Dendritic cell treated with granulocyte-macrophage colony-stimulating factor and Interleukin-4, amounts not matched to agents 40 ng/mL and 50 ng/mL, for 4 days (primary cell): ENCODE measurements around the gene NR1H2.

Experiments
- H3K27ac Mint-ChIP-seq: one replicate; pipeline ENCODE4 v1.8.0; 2022; ENCODE audit warnings: mild to moderate bottlenecking, mixed read lengths
- H3K27me3 Mint-ChIP-seq: one replicate; pipeline ENCODE4 v1.8.0; 2022; ENCODE audit warnings: mild to moderate bottlenecking, mixed read lengths
- H3K36me3 Mint-ChIP-seq: one replicate; pipeline ENCODE4 v1.8.0; 2022; ENCODE audit warnings: low read depth, mixed read lengths
- H3K4me1 Mint-ChIP-seq: one replicate; pipeline ENCODE4 v1.8.0; 2022; ENCODE audit warnings: low read depth, mixed read lengths
- H3K4me3 Mint-ChIP-seq: one replicate; pipeline ENCODE4 v1.8.0; 2022; ENCODE audit warnings: mild to moderate bottlenecking, moderate library complexity, mixed read lengths
- H3K9me3 Mint-ChIP-seq: one replicate; pipeline ENCODE4 v1.8.0; 2022; ENCODE audit warnings: mixed read lengths
- intact Hi-C: fragments of 100-400 bp; cut with micrococcal nuclease; formaldehyde crosslinking; loops from one replicate; pipeline ENCODE4 v1.15.0; 2022

Gene NR1H2

GRCh38 chr19:50423279-50424113 is 47.2 kb downstream of the NR1H2 start:
- Mint-ChIP-seq H3K36me3 (peaks cover 4% of the 10 kb centered on the region), H3K9me3 (no peaks in the 10 kb centered on the region), H3K27ac (peak overlapping the region; percentile 54), H3K4me3 (no peak overlapping the region), H3K27me3 (peaks cover 24% of the 10 kb centered on the region), H3K4me1 (peaks cover 24% of the 10 kb centered on the region)
- intact Hi-C loops, result no loop called here

GRCh38 chr19:50425581-50425980 is 49.3 kb downstream of the NR1H2 start:
- no peak overlapping the region for H3K4me3 Mint-ChIP-seq
- H3K27me3 Mint-ChIP-seq, result peaks cover 4% of the 10 kb centered on the region
- no peaks in the 10 kb centered on the region for H3K9me3 Mint-ChIP-seq
- H3K4me1 Mint-ChIP-seq, result peaks cover 27% of the 10 kb centered on the region
- no peak overlapping the region for H3K27ac Mint-ChIP-seq
- intact Hi-C loops, result no loop called here
- H3K36me3 Mint-ChIP-seq, result no peaks in the 10 kb centered on the region

- Mint-ChIP-seq H3K36me3 (peaks cover 6% of the 10 kb centered on the region), H3K27ac (peak overlapping the region; percentile 99), H3K4me1 (peaks cover 40% of the 10 kb centered on the region), H3K27me3 (peaks cover 1% of the 10 kb centered on the region), H3K9me3 (no peaks in the 10 kb centered on the region), H3K4me3 (peak overlapping the region; percentile 64)
- intact Hi-C loops, result no loop called here
Measured at GRCh38 chr19:50427318-50427925, 51.2 kb downstream of the NR1H2 start.

- no peaks in the 10 kb centered on the region for H3K9me3 Mint-ChIP-seq
- peak overlapping the region; percentile 99 for H3K27ac Mint-ChIP-seq
- H3K4me3 Mint-ChIP-seq, result peak overlapping the region; percentile 64
- peaks cover 6% of the 10 kb centered on the region for H3K36me3 Mint-ChIP-seq
- H3K4me1 Mint-ChIP-seq, result peaks cover 46% of the 10 kb centered on the region
- intact Hi-C loops, result no loop called here
- H3K27me3 Mint-ChIP-seq, result peaks cover 7% of the 10 kb centered on the region
Measured at GRCh38 chr19:50427997-50428425, 51.8 kb downstream of the NR1H2 start.

- Mint-ChIP-seq H3K27ac (peak overlapping the region; percentile 99), H3K4me1 (peaks cover 49% of the 10 kb centered on the region), H3K27me3 (peaks cover 16% of the 10 kb centered on the region), H3K9me3 (no peaks in the 10 kb centered on the region), H3K36me3 (peaks cover 6% of the 10 kb centered on the region), H3K4me3 (peak overlapping the region; percentile 64)
- intact Hi-C loops, result no loop called here
Measured at GRCh38 chr19:50428772-50429463, 52.7 kb downstream of the NR1H2 start.

GRCh38 chr19:50430888-50431342 is 54.7 kb downstream of the NR1H2 start:
- H3K27me3 Mint-ChIP-seq, result peaks cover 23% of the 10 kb centered on the region
- H3K9me3 Mint-ChIP-seq, result no peaks in the 10 kb centered on the region
- peak overlapping the region; percentile 80 for H3K4me3 Mint-ChIP-seq
- intact Hi-C loops, result loop anchor here (1.0 kb wide), 2 partner anchors 16 to 47 kb away; partner anchors contain the start of gene POLD1
- H3K36me3 Mint-ChIP-seq, result peaks cover 6% of the 10 kb centered on the region
- H3K4me1 Mint-ChIP-seq, result peaks cover 56% of the 10 kb centered on the region
- H3K27ac Mint-ChIP-seq, result peak overlapping the region; percentile 99

- Mint-ChIP-seq H3K4me1 (peaks cover 59% of the 10 kb centered on the region), H3K27me3 (peaks cover 29% of the 10 kb centered on the region), H3K27ac (peak overlapping the region; percentile 99), H3K36me3 (peaks cover 6% of the 10 kb centered on the region), H3K9me3 (no peaks in the 10 kb centered on the region), H3K4me3 (peak overlapping the region; percentile 80)
- intact Hi-C loops, result loop anchor here (1.0 kb wide), 2 partner anchors 16 to 47 kb away; partner anchors contain the start of gene POLD1
Measured at GRCh38 chr19:50431343-50432220, 55.3 kb downstream of the NR1H2 start.

- H3K9me3 Mint-ChIP-seq, result no peaks in the 10 kb centered on the region
- H3K27me3 Mint-ChIP-seq, result peaks cover 35% of the 10 kb centered on the region
- intact Hi-C loops, result no loop called here
- H3K4me1 Mint-ChIP-seq, result peaks cover 59% of the 10 kb centered on the region
- peaks cover 6% of the 10 kb centered on the region for H3K36me3 Mint-ChIP-seq
- H3K4me3 Mint-ChIP-seq, result peak within 1 kb of the TSS; percentile 80
- peak within 1 kb of the TSS; percentile 99 for H3K27ac Mint-ChIP-seq
Measured at GRCh38 chr19:50432221-50433028, 56.2 kb downstream of the NR1H2 start, which contains the start of gene MYBPC2. Gene MYBPC2 (plus strand): TSS chr19:50432892. CDS start chr19:50432954, 62 bp downstream.
